HG03095 (cell line): ENCODE measurements around the gene CTDSPL.
"Not testable (repeated sequence)": the region's sequence is repeated elsewhere in the genome, so short reads cannot be mapped to it uniquely, and the experiment has no call there.

Experiments
- ATAC-seq: cut with Tn5 transposase; IDR thresholded peaks from one replicate; pipeline ENCODE4 v1.9.1; 2021; ENCODE audit warnings: moderate library complexity; ENCODE audit not compliant: unreplicated experiment

CTDSPL gene

DNA sequence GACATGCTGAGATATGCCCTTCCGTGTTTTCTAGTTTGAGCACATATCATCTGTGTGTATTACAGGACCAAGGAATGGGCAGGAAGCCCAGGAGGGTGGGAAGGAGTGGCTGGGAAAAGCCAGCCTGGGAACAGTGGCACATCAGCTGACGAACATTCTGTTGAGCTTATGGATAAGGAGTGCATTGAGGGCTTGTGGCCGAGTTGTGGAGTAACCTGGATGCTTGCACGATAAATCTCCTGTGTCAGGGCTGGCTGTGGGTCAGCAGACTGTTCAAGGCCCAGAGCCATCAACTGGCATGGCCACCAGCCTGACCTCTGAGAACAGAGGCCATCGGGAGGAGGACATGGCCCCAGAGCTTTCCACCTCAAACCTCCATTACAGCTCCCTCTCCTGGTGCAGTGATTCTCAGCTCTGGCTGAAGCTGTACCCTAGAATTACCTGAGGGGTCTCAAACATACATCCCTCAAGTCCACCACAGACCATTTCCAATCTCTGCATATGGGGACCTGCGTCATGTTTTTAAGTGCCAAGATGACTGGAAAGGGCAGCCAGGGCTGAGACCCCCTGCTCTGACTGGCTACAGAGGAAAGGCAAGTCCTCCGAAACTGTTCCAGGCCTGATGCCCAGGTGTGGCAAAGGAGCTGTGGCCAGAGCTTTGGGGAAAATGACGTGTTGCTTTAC lies 124.1 kb downstream of the CTDSPL start:
- ATAC-seq: no peak

DNA sequence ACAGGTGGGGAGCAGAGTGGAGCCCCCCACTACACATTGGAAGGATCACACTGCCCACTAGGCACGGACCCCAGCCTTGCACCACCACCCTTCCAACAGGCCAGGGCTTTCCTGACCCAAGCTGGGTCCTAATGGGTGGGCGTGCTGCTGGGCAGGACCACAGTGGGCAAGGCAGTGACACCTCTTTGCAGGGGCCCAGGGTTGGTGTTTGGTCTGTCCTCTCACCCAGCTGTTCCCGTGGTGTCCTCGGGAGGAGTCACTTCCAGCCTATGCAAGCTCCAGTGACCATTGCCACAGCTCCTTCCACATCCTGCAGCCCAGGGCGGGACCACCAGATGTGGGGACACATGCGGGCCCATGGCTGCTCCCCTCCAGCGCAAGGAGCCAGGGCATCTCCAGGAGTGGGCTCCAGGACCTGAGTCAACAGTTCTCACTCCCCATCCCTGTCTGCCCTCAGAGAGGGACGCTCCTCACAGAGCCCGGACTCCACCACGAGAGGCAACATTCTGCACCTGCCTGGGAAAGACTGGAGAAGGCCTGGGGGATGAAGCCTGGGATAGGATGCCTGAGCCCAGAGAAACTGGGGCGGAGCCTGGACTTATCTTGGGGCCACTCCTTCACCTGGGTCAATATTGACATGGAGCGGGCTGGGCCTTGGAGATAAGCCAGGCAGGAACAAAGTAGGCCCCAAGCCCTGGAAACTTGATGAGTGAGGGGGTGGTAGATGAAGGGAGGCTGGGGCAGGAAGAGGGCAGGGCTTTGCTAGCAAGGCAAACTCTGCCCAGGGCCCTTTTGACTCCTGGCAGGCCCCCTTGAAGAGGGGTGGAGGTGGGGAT lies 125.0 kb downstream of the CTDSPL start:
- ATAC-seq: no peak

DNA sequence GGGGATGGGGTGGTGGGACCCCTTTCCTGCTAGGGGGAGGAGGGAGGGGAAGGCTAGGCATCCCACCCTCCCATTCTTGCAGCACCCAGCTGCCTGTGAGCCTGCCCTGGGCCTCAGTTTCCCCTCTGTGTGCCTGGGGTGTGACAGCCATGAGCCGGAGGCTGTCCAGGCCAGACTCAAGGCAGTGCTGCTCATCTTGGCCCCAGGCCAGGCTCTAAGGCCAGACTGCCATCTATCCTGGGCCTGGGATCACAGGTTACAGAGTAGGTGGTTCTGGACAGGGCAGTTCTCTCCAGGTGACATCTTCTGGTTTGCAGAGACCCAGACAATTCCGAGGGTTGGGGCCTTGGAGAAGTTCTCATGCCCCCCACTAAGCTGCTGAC lies 125.6 kb downstream of the CTDSPL start:
- ATAC-seq: no peak

DNA sequence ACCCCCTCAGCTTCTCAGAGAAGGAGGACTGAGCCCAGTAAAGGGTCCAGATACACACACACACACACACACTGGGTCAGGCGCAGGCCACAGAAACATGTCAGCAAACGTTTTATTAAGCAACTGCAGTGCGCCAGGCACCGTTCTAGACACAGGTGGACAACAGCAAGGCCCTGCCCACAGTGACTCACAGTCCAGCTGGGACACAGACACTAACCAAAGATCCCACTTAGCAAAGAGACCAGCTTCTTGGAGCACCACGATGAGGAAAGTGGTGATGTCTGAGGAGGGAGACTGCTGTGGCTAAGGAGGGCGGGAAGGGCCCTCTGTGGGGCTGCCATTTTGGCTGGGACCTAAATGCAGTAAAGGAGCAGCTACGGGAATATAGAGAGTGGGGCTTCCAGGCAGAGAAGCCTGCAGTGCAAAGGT lies 126.1 kb downstream of the CTDSPL start:
- ATAC-seq: no peak

DNA sequence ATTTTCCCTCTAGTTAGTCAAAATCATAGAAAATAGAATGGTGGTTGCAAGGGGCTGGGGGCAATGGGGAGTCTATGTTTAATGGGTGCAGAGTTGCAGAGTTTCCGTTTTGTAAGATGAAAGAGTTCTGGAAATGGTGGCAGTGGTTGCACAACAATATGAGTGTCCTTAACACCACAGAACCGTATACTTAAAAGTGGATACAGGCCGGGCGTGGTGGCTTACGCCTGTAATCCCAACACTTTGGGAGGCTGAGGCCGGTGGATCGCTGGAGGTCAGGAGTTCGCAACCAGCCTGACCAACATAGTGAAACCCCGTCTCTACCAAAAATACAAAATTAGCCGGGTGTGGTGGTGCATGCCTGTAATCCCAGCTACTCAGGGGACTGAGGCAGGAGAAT lies 126.7 kb downstream of the CTDSPL start:
- not testable (repeated sequence) for ATAC-seq

DNA sequence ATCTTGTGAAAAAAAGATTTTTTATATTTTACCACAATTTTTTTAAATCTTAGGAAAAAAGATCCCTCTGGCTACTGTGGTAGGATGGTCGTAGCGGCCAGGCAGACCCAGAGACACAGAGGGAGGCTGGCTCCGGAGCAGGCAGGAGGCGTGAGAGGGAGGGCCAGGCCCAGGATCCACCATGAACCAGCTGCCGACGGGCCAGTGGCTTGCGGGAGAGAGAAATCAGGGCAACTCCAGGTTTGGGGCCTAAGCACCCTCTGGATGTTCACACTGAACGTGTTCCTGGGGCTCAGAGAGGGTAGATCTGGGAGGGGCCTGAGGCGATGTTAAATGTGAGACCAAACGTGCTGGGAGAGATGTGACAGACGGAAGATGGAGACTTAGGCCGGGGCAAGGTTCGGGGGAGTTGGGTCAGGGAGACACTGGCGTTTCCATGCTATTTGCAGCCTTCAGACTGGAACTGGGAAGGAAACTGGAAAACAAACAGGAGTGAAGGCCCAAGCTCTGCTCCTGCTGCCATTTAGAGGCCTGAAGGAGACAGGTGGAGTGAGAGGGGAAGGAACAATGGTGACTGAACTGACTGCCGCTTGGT lies 127.3 kb downstream of the CTDSPL start:
- no peak for ATAC-seq

DNA sequence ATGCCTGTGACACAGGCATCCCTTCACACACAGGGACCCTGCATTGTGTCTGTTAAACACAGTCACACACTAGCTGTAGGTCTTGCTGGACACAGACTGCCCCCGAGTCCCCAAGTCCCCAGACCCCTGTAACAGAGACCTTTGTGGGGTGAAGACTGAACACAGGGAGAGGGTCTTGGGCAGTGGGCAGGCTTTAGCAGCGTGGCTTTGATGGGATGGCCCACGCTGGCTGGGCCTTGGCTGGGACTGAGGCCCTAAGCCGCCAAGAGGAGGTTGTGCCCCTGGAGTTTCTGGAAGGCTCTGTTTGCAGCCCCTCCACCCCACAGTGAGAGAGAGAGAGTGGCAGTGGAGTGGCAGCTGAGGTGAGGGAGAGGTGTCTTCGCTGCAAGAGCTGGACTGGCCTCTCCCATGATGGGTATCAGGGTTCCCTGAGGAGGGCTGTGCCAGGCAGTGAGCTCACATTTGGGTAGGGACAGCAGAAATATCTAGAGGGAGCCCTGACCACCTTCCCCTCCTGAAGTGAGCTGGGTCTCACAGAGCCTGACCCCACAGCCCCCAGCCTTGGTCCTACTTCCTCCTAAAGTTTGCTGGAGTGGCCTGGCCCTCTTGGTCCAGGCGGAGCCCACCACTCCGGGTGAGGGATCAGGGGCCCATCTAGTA lies 128.3 kb downstream of the CTDSPL start:
- no peak for ATAC-seq

DNA sequence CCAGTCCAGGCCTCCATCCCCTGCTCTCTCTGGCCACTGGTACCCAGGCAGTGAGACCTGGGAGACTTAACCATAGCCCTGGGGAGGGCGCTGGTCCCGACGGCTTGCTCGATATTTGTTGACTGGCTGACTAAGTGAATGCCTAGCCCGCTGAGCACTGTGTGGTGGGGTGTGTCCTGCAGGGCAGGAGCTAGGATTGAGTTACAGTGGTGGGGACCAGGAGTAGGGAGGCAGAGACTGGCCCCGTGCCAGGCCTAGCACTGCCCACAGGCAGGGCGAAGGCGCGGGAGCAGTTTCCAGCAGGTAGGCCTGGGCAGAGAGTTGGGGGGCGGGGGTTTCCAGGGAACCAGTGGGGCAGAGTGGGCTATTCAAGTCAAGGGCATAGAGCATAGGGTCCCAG lies 128.8 kb downstream of the CTDSPL start, which contains the start of gene VILL:
Gene VILL, plus strand, starts transcription at position 260 of the 400 bp plus-strand sequence. CDS start 2,887 bp downstream, outside the sequence.
- no peak for ATAC-seq

DNA sequence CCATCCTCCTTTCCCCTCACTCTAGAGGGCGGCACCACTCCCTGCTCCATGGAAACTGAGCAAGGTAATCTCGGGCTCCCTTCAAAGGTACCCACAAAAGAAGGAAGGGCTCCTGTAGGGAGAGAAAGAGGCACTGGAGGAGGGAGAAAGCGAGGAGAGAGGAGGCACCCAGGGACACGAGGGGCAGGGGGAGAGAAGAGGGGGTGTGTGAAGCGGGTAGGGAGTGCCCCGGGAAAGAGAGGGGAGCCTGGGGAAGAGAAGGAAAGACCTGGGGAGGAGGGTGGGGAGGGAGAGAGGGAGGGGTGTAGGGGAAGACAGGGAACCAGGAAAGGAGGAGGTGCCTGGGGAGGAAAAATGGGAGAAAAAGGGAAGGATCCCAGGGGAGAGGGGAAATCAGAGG lies 129.4 kb downstream of the CTDSPL start:
- ATAC-seq: no peak

DNA sequence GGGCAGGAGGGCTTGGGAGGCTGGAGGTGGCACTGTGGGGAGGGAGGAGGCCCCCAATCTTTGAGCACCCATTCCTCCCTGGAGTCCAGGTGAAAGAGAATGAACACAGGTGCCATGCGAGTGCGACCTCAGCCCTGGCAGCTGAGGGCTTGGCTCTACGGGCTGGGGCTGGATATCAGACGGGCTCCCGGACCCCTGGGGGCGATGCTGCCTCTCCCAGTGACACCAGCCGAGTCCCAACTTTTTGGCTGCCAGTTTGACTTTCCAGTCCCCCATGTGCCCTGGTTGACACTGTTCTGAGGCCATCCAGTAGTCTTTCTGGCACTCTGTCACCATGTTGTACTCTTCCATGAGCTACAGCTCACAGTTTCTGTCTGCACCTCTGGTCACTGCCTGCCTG lies 130.1 kb downstream of the CTDSPL start:
- ATAC-seq: no peak

DNA sequence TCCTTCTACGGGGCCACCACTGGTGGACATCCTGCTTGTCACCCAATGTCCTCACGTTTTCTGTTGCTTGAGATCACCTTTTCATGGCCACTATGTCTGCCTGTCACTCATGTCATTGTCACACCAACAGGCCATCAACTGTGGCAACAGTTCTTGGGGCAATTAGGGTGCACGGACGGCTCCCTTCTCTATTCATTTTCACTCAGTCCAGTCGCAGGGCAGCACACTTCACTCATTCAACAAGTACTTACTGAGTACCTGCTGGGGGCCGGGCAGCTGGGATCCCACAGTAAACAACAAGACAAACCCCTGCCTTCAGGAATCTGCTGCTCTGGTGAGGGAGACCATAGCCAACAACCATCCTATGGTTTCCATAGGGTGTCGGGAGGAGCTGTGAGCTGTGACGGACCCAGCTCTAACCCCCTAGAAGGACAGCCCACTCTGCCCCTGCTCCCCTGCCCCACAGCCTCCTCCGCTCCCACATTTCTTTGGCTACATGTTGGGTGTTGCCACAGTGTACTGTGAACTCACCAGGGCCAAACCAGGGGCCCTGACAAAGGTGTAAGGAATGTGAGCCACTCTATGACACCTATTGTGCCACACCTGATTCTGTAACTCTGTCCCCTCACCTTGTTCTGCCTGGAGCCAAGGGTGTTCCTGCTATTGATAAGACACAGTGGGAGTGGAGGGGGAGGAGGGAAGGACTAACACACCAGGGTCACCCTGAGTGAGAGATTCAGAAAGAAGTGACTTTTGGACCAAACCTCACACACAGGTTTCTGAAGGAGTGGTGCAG lies 130.8 kb downstream of the CTDSPL start:
- ATAC-seq: no peak

DNA sequence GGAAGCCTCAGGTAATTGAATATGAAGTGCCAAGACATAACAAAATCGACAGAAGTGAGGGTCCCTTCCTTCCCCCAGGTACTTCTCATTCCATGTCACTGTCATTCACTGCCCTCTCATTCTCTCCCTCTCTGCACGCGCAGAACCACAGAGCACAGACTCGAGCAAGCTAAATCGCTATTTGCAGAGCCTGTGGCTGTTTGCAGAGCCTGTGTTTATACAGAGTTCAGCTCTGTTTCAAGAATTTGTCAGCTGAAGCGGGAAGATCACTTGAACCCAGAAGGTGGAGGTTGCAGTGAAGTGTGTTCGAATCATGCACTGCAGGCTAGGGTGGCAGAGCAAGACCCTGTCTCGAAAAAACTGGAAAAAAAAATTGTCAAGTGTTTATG lies 131.4 kb downstream of the CTDSPL start:
- no peak for ATAC-seq

DNA sequence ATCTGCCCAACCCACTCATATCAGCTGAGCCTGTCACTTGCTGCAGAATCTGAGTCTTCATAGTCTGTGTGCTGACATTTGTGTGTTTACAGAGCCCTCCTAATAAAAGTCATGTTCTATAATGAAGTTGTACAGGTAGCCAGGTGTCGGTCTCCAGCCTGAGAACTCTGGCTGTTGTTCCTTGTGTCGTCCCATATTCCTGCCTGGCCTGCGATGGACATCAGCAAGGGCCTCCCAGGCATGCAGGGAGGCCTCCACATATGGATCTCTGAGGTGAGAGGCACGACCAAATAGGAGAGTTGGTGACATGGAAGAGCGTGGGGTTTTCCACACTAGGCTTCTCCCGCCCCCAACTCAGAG lies 131.8 kb downstream of the CTDSPL start:
- no peak for ATAC-seq

DNA sequence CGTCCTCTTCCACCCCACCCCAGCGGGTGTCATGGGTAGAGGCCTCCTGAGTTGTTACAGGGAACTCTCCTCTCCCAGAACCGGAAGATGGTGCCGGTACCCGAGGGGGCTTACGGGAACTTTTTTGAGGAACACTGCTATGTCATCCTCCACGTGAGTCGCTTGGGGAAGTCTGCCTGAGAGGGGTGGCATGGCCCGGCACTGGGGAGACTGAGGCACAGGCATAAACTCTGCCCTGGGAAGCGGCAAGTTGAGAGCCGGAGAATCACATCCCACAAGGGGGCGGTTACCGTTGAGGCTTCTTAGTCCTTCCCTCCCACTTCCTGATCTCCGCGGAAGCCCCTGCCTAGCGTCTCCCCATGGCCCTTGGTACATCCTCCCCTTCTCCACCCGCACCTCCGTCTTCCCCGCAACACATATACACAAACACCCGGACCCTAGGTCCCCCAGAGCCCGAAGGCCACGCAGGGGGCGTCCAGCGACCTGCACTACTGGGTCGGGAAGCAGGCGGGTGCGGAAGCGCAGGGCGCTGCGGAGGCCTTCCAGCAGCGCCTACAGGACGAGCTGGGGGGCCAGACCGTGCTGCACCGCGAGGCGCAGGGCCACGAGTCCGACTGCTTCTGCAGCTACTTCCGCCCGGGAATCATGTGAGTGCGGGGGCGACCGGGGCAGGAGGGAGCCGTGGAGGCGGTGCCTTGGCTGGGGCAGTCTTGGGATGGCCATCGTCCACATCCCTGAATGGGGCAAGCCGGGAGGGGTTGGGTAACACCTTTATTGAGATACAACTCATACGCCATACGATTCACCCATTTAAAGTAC lies 132.3 kb downstream of the CTDSPL start:
- ATAC-seq: peak; percentile 54

DNA sequence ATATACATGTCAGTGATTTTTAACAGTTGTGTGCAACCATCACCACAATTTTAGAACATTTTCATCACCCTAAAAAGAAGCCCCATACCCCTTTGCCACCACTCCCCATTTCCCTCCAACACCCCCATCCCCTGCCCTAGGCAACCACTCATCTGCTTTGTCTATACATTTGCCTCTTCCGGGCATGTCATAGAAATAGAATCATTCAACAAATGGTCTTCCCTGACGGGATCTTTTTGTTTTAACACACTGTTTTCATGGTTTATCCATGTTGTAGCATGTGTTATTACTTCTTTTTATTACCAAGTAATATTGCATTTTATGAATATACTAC lies 132.9 kb downstream of the CTDSPL start:
- no peak for ATAC-seq

DNA sequence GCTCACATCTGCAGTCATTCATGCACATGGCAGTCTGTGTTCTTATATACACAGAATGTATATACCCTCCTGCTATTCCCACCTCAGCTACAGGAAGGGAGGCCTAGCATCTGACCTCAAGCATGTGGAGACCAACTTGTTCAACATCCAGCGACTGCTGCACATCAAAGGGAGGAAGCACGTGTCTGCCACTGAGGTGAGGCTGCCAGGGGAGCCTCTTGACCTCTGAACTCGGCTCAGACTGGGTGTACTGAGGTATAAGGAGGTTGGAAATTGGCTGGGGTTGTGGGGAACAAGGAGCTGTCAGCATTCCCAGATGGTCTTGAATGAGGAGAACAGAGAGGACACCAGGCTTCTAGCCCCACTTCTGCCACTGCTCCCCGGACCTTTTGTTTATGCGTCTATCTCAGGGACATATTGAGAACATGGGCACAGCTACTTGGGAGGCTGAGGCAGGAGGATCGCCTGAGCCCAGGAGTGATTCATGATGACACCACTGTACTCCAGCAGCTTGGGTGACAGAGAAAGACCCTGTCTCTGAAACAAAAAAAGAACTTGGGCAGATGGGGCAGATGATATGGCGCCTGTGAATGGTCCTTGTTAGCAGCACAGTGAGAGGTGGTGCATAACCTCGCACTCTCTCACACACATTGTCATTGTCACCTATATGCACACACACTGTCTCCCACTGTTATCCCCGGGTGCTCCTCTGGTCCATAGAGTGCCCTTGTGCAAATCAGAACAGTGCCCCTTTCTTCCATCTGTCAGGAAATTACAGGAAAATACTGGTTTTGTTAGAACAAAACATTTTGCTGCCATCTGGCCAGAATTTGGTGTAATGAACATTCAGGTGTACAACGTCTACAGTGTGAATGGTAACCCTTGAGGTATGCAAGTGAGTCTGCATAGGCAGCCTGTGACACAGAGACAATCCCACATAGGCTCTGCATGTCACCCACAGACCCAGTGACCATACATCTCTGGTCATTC lies 134.3 kb downstream of the CTDSPL start:
- ATAC-seq: no peak

DNA sequence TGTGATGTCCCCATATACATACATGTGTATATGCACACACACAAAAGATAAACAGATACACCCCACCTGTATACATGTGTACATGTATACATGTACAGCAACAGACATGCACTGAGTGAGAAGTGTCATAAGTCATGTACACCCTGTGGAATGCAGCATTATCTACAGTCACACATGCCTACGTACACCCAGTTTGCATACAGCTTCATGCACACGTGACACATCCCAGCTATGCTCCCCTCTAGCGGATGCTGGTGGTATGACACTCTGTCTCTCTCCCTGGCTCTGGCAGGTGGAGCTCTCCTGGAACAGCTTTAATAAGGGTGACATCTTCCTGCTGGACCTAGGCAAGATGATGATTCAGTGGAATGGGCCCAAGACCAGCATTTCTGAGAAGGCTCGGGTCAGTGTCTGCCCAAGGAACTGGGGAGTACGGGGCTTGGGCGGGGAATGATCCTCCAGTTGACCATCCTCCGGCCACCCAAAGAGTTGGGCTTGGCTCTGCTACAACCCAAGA lies 135.2 kb downstream of the CTDSPL start:
- ATAC-seq: peak; percentile 49

DNA sequence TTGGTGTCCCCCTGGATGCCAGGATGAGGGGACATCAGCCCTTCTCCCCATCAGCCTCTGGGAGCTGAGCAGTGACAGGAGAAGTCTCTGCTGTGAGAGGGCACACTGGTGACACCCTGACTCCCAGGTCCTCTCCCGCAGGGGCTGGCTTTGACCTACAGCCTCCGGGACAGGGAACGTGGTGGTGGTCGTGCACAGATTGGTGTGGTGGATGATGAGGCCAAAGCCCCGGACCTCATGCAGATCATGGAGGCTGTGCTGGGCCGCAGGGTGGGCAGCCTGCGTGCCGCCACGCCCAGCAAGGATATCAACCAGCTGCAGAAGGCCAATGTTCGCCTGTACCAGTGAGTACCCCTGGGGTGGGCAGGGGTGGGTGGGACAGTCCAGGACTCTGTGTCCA lies 135.7 kb downstream of the CTDSPL start:
- no peak for ATAC-seq
